Measurements from ENCODE around the gene GABBR2. TPM values are rescaled to one million over a fixed set of nuclear protein-coding genes. Genes with fewer than 3 reads are reported as not detected.

The GABBR2 gene
- total and polyA plus RNA-seq, 9 of the 15 experiments (the other 6 are each of a cell fraction or from before 2014, with no cell fraction given) = 0.15 to 1.9 (median 0.32) TPM

DNA sequence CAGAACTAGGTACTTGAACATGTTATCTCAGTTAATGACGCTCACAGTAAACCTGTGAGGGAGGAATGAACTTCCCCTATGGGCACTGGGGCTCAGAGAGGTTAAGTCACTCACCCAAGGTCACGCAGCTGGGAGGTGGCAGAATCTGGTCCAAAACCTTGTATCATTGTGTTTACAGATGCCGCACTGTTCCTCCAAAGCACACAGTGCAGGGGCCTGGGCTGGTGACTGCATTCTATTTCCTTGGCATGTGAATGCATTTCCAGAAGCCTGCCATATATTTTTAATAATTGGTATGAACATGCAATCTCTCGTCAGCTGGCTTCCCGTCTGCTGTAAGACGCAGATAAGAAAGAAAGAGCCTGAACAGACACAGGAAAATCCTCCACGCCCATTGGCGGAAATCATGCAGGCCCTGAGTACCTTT, 376.3 kb downstream of the GABBR2 start (continued):
- TF ChIP-seq, protein P1, sequence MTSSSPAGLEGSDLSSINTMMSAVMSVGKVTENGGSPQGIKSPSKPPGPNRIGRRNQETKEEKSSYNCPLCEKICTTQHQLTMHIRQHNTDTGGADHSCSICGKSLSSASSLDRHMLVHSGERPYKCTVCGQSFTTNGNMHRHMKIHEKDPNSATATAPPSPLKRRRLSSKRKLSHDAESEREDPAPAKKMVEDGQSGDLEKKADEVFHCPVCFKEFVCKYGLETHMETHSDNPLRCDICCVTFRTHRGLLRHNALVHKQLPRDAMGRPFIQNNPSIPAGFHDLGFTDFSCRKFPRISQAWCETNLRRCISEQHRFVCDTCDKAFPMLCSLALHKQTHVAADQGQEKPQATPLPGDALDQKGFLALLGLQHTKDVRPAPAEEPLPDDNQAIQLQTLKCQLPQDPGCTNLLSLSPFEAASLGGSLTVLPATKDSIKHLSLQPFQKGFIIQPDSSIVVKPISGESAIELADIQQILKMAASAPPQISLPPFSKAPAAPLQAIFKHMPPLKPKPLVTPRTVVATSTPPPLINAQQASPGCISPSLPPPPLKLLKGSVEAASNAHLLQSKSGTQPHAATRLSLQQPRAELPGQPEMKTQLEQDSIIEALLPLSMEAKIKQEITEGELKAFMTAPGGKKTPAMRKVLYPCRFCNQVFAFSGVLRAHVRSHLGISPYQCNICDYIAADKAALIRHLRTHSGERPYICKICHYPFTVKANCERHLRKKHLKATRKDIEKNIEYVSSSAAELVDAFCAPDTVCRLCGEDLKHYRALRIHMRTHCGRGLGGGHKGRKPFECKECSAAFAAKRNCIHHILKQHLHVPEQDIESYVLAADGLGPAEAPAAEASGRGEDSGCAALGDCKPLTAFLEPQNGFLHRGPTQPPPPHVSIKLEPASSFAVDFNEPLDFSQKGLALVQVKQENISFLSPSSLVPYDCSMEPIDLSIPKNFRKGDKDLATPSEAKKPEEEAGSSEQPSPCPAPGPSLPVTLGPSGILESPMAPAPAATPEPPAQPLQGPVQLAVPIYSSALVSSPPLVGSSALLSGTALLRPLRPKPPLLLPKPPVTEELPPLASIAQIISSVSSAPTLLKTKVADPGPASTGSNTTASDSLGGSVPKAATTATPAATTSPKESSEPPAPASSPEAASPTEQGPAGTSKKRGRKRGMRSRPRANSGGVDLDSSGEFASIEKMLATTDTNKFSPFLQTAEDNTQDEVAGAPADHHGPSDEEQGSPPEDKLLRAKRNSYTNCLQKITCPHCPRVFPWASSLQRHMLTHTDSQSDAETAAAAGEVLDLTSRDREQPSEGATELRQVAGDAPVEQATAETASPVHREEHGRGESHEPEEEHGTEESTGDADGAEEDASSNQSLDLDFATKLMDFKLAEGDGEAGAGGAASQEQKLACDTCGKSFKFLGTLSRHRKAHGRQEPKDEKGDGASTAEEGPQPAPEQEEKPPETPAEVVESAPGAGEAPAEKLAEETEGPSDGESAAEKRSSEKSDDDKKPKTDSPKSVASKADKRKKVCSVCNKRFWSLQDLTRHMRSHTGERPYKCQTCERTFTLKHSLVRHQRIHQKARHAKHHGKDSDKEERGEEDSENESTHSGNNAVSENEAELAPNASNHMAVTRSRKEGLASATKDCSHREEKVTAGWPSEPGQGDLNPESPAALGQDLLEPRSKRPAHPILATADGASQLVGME (CRISPR knock-in tag; IDR thresholded peaks at IDR 0.05) = no peak
- TF ChIP-seq, protein P2, sequence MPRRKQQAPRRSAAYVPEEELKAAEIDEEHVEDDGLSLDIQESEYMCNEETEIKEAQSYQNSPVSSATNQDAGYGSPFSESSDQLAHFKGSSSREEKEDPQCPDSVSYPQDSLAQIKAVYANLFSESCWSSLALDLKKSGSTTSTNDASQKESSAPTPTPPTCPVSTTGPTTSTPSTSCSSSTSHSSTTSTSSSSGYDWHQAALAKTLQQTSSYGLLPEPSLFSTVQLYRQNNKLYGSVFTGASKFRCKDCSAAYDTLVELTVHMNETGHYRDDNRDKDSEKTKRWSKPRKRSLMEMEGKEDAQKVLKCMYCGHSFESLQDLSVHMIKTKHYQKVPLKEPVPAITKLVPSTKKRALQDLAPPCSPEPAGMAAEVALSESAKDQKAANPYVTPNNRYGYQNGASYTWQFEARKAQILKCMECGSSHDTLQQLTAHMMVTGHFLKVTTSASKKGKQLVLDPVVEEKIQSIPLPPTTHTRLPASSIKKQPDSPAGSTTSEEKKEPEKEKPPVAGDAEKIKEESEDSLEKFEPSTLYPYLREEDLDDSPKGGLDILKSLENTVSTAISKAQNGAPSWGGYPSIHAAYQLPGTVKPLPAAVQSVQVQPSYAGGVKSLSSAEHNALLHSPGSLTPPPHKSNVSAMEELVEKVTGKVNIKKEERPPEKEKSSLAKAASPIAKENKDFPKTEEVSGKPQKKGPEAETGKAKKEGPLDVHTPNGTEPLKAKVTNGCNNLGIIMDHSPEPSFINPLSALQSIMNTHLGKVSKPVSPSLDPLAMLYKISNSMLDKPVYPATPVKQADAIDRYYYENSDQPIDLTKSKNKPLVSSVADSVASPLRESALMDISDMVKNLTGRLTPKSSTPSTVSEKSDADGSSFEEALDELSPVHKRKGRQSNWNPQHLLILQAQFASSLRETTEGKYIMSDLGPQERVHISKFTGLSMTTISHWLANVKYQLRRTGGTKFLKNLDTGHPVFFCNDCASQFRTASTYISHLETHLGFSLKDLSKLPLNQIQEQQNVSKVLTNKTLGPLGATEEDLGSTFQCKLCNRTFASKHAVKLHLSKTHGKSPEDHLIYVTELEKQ (CRISPR knock-in tag; IDR thresholded peaks at IDR 0.05) = no peak
- TF ChIP-seq PHTF2 (CRISPR knock-in tag; IDR thresholded peaks at IDR 0.05) (no peak), BRCA1 (IDR thresholded peaks at IDR 0.05) (no peak), BRCA1 (CRISPR knock-in tag; IDR thresholded peaks at IDR 0.05) (no peak), ZC3H8 (IDR thresholded peaks at IDR 0.05) (no peak), CC2D1A (IDR thresholded peaks at IDR 0.05) (peak; percentile 51; the same call in 1 of the 2 replicates), POLR2A (conservative IDR thresholded peaks at IDR 0.05) (no peak), NCOA4 (IDR thresholded peaks at IDR 0.05; ENCODE audit: partially characterized antibody) (no peak), GTF2A2 (tag; IDR thresholded peaks at IDR 0.05) (no peak), CCNT2 (IDR thresholded peaks at IDR 0.05; ENCODE audit: borderline replicate concordance, extremely low read depth, insufficient read length, low read depth, low read length) (peak; percentile 64), RAD21 (CRISPR knock-in tag; conservative IDR thresholded peaks at IDR 0.05 in 1 of 2, IDR thresholded peaks at IDR 0.05 in 1 of 2) (no peak), ZNF311 (CRISPR knock-in tag; IDR thresholded peaks at IDR 0.05) (no peak), FOXK2 (conservative IDR thresholded peaks at IDR 0.05 in 1 of 2, IDR thresholded peaks at IDR 0.05 in 1 of 2; ENCODE audit: low read depth in 2 of 2) (no peak)
- TF ChIP-seq, protein P3, sequence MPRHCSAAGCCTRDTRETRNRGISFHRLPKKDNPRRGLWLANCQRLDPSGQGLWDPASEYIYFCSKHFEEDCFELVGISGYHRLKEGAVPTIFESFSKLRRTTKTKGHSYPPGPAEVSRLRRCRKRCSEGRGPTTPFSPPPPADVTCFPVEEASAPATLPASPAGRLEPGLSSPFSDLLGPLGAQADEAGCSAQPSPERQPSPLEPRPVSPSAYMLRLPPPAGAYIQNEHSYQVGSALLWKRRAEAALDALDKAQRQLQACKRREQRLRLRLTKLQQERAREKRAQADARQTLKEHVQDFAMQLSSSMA (CRISPR knock-in tag; IDR thresholded peaks at IDR 0.05) = no peak
- TF ChIP-seq, protein P4, sequence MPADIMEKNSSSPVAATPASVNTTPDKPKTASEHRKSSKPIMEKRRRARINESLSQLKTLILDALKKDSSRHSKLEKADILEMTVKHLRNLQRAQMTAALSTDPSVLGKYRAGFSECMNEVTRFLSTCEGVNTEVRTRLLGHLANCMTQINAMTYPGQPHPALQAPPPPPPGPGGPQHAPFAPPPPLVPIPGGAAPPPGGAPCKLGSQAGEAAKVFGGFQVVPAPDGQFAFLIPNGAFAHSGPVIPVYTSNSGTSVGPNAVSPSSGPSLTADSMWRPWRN (IDR thresholded peaks at IDR 0.05; ENCODE audit: low read depth) = 0 out of 2 replicates have a peak, but pooled peaks have one; percentile 25
- TF ChIP-seq, protein P5, sequence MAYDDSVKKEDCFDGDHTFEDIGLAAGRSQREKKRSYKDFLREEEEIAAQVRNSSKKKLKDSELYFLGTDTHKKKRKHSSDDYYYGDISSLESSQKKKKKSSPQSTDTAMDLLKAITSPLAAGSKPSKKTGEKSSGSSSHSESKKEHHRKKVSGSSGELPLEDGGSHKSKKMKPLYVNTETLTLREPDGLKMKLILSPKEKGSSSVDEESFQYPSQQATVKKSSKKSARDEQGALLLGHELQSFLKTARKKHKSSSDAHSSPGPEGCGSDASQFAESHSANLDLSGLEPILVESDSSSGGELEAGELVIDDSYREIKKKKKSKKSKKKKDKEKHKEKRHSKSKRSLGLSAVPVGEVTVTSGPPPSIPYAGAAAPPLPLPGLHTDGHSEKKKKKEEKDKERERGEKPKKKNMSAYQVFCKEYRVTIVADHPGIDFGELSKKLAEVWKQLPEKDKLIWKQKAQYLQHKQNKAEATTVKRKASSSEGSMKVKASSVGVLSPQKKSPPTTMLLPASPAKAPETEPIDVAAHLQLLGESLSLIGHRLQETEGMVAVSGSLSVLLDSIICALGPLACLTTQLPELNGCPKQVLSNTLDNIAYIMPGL (CRISPR knock-in tag; IDR thresholded peaks at IDR 0.05) = no peak

Data from K562 (cell line).